Measurements from ENCODE around the gene ADAT1. TPM values are rescaled to one million over a fixed set of nuclear protein-coding genes. Genes with fewer than 3 reads are reported as not detected.
A peak's percentile ranks its signal among the peaks of the same experiment; 100 is the strongest.

ADAT1 gene
- total RNA-seq, 2 donors from 2014 or later = 20.4 to 23.7 TPM

GRCh38 chr16:75552951-75553350 is 70.1 kb downstream of the ADAT1 start:
- Histone ChIP-seq H3K4me1 (peaks cover 0 to 20% of the 10 kb centered on the region in 2 donors), H3K27me3 (no peaks in the 10 kb centered on the region), H3K4me3 (no peak overlapping the region), H3K27ac (peak overlapping the region; percentile 42 to 43), H3K36me3 (no peaks in the 10 kb centered on the region), H3K9me3 (no peaks in the 10 kb centered on the region)
- no peak for TF ChIP-seq CTCF (IDR thresholded peaks at IDR 0.05)
- no peak for DNase-seq (ENCODE audit: low spot score)

GRCh38 chr16:75550211-75550662 is 72.8 kb downstream of the ADAT1 start:
- Histone ChIP-seq H3K4me3 (no peak overlapping the region), H3K9me3 (no peaks in the 10 kb centered on the region), H3K4me1 (peaks cover 0 to 9% of the 10 kb centered on the region in 2 donors), H3K27ac (peak overlapping the region; percentile 13 to 20), H3K27me3 (no peaks in the 10 kb centered on the region), H3K36me3 (no peaks in the 10 kb centered on the region)
- no peak for DNase-seq (ENCODE audit: low spot score)
- peak; percentile 23 to 60 for TF ChIP-seq CTCF (IDR thresholded peaks at IDR 0.05)

Other genes starting within 250 kb of the ADAT1 start
- gene CFDP1, start 189.8 kb downstream of the ADAT1 start, total RNA-seq = 10 to 100 TPM; 25.2 to 33.6 TPM
- gene TMEM170A, start 158.6 kb downstream of the ADAT1 start, total RNA-seq = 10 to 100 TPM; 13.4 to 16.3 TPM
- 1 to 10 TPM; 2.8 to 3.5 TPM for gene CHST6, start 127.8 kb downstream of the ADAT1 start, total RNA-seq
- under 1 TPM in 1 of 2 donors, not detected in 1; 0.16 TPM for gene CHST5, start 87.2 kb downstream of the ADAT1 start, total RNA-seq
- 1 to 10 TPM; 4.7 to 5.9 TPM for gene TMEM231, start 67.0 kb downstream of the ADAT1 start, total RNA-seq
- gene GABARAPL2, start 56.9 kb downstream of the ADAT1 start, total RNA-seq = 100 to 1,000 TPM; 167 to 177 TPM
- gene KARS1, start 24.4 kb upstream of the ADAT1 start, total RNA-seq = 100 to 1,000 TPM in 1 of 2 donors, 10 to 100 TPM in 1; 88.9 to 100 TPM
- gene TERF2IP, start 24.5 kb upstream of the ADAT1 start, total RNA-seq = 10 to 100 TPM; 77.8 to 81.8 TPM
- not detected for gene CPHXL2, start 53.7 kb upstream of the ADAT1 start, total RNA-seq
- gene DUXB, start 78.2 kb upstream of the ADAT1 start, total RNA-seq = not detected
- not detected for gene CPHXL, start 103.2 kb upstream of the ADAT1 start, total RNA-seq

Data from right atrium auricular region (tissue), 2 donors.